Measurements from ENCODE around the gene FLT4. TPM values are rescaled to one million over a fixed set of nuclear protein-coding genes. Genes with fewer than 3 reads are reported as not detected.

Gene FLT4
- total RNA-seq, 1 donor from 2014 or later: 3.8 TPM

GRCh38 chr5:180575571-180575970, 73.8 kb downstream of the FLT4 start:
- no peak overlapping the region for H3K4me3 ChIP-seq (ENCODE audit: low read depth, low read length)
- no peak for DNase-seq (ENCODE audit: low read depth)
- TF ChIP-seq, protein P1, sequence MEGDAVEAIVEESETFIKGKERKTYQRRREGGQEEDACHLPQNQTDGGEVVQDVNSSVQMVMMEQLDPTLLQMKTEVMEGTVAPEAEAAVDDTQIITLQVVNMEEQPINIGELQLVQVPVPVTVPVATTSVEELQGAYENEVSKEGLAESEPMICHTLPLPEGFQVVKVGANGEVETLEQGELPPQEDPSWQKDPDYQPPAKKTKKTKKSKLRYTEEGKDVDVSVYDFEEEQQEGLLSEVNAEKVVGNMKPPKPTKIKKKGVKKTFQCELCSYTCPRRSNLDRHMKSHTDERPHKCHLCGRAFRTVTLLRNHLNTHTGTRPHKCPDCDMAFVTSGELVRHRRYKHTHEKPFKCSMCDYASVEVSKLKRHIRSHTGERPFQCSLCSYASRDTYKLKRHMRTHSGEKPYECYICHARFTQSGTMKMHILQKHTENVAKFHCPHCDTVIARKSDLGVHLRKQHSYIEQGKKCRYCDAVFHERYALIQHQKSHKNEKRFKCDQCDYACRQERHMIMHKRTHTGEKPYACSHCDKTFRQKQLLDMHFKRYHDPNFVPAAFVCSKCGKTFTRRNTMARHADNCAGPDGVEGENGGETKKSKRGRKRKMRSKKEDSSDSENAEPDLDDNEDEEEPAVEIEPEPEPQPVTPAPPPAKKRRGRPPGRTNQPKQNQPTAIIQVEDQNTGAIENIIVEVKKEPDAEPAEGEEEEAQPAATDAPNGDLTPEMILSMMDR (conservative IDR thresholded peaks at IDR 0.05; ENCODE audit: low read depth, low read length): no peak

DNA sequence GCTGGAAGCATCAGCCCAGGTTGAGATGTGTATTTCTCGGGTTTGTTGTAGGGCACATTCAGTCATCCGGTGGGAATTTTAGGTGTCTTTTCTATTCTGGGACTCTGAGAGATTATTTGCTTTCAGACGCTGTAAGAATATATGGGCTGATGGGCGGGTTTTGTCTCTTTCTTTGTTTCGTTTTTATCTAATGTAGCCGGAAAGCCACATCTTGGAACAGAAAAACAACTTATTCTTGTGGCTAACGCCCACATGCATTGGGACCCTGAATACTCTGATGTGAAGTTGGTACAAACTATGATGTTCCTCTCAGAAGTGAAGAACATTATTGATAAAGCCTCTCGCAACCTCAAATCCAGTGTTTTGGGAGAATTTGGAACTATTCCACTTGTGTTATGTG, 80.5 kb downstream of the FLT4 start:
- no peak for DNase-seq (ENCODE audit: low read depth)
- H3K4me3 ChIP-seq (ENCODE audit: low read depth, low read length): no peak overlapping the region
- TF ChIP-seq, protein P1 (conservative IDR thresholded peaks at IDR 0.05; ENCODE audit: low read depth, low read length): no peak

- TF ChIP-seq, protein P1 (conservative IDR thresholded peaks at IDR 0.05; ENCODE audit: low read depth, low read length): no peak
- DNase-seq (ENCODE audit: low read depth): no peak
- H3K4me3 ChIP-seq (ENCODE audit: low read depth, low read length): no peak overlapping the region
Measured at GRCh38 chr5:180563994-180564393, 85.4 kb downstream of the FLT4 start.

GRCh38 chr5:180558232-180558631, 91.2 kb downstream of the FLT4 start:
- H3K4me3 ChIP-seq (ENCODE audit: low read depth, low read length): no peak overlapping the region
- no peak for DNase-seq (ENCODE audit: low read depth)
- TF ChIP-seq, protein P1 (conservative IDR thresholded peaks at IDR 0.05; ENCODE audit: low read depth, low read length): no peak

DNA sequence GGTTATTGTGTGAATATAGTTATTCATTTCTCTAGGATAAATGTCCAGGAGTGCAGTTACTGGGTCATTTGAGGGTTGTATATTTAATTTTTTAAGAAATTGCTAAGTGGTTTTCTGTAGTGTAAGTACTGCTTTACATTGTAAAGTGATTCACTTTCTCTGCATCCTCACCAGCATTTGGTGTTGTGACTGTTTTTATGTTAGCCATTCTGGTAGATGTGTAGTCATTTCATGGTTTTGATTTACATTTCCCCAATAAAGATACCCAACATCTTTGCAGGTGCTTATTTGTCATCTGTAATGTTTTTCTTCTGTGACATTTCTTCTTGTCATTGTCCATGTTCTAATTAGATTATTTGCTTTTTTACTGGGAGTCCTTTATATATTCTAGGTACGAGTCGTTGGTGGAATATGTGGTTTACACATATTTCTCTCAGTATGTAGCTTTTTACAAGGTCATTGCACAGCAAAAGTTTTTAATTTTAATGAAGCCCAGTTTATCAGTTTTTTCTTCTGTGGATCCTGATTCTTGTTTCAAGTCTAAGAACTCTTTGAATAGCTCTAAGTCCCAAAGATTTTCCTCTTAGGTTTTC, 92.1 kb downstream of the FLT4 start:
- no peak overlapping the region for H3K4me3 ChIP-seq (ENCODE audit: low read depth, low read length)
- no peak for DNase-seq (ENCODE audit: low read depth)
- TF ChIP-seq, protein P1 (conservative IDR thresholded peaks at IDR 0.05; ENCODE audit: low read depth, low read length): no peak

DNA sequence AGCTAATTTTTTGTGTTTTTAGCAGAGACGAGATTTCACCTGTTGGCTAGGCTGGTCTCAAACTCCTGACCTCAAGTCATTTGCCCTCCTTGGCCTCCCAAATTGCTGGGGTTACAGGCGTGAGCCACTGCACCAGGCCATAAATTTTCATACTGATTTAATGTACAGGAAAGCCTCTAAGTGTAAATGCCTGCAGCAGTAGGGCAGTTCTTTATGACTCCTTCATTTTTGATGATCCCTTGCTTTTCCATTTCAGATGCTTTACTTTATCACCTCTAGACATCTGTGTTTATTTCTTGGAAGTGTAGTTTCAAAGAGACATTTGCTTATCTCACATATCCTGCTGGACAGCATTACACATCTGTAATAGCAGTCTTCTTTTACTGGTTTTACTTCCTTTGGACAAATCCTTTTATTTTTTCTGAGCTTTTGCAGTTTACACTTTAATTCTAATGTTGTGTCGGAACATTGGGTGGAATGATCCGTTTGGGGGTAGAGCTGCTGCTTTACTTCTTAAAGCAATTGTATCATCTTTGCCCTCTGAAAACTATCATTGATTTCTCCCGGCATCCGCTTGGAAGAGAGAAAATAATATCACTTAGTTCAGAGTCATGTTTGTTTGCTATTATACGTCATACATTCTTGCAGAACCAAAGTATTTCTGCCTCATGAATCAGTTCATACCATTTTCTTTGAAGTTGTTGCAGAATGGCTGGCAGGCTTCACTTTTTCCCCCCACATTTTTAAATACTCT, 94.1 kb downstream of the FLT4 start:
- H3K4me3 ChIP-seq (ENCODE audit: low read depth, low read length): no peak overlapping the region
- no peak for DNase-seq (ENCODE audit: low read depth)
- TF ChIP-seq, protein P1 (conservative IDR thresholded peaks at IDR 0.05; ENCODE audit: low read depth, low read length): no peak

- no peak for DNase-seq (ENCODE audit: low read depth)
- no peak overlapping the region for H3K4me3 ChIP-seq (ENCODE audit: low read depth, low read length)
- TF ChIP-seq, protein P1 (conservative IDR thresholded peaks at IDR 0.05; ENCODE audit: low read depth, low read length): no peak
Measured at GRCh38 chr5:180553530-180553929, 95.9 kb downstream of the FLT4 start.

Measured in epithelial cell of proximal tubule (primary cell).